GM12878 (cell line): Measurements from ENCODE around the gene AKAP13. TPM values are rescaled to one million over a fixed set of nuclear protein-coding genes. Genes with fewer than 3 reads are reported as not detected.

Experiments used
- ATAC-seq: fragments of 200-7000 bp; cut with Tn5 transposase; 3 replicates; pipeline ENCODE4 v1.9.1; 2020; ENCODE audit warnings: mild to moderate bottlenecking, moderate library complexity
- BruUV-seq: library from RNA; stranded (reverse); fragments of 400-500 nt; replicated peaks from 2 replicates; lab custom pipeline; 2021; lab: Mats Ljungman, UMichigan
- CTCF ChIA-PET: fragments of 300-600 bp; sonication (Branson Sonifier 250); formaldehyde crosslinking; extraction: SDS; loops from one replicate; lab custom pipeline; 2021; ENCODE audit warnings: inconsistent platforms; lab: Yijun Ruan, JAX
- POLR2A ChIA-PET: fragments of 350-600 bp; formaldehyde crosslinking; extraction: SDS; loops from one replicate; lab custom pipeline; 2021; ENCODE audit warnings: inconsistent platforms; lab: Charles Lee
- RAD21 ChIA-PET: fragments of 300-600 bp; sonication (Branson Sonifier 250); formaldehyde crosslinking; loops from one replicate; lab custom pipeline; 2023; ENCODE audit warnings: antibody characterized with exemption; ENCODE audit not compliant: unreplicated experiment; lab: Charles Lee
- SMC1A ChIA-PET: fragments of 300-600 bp; sonication (Branson Sonifier 250); formaldehyde crosslinking; loops from one replicate; lab custom pipeline; 2023; ENCODE audit not compliant: unreplicated experiment, uncharacterized antibody; lab: Charles Lee
- DNase-seq: peaks from one replicate; pipeline ENCODE4 v3.0.0-alpha.2; 2011; ENCODE audit warnings: low read depth, low spot score
- FAIRE-seq: peaks from 3 replicates; lab custom pipeline; 2011; peaks lifted over from hg19 to GRCh38; lab: Jason Lieb, UNC
- H2AFZ ChIP-seq: 2 replicates; pipeline ENCODE4 v1.6.0; 2011; ENCODE audit warnings: low read depth, low read length, control low read depth; ENCODE audit not compliant: control insufficient read depth
- H3K27ac ChIP-seq: 2 replicates; pipeline ENCODE4 v1.5.1; 2011; ENCODE audit warnings: control low read depth; ENCODE audit not compliant: control insufficient read depth, insufficient read depth
- H3K27me3 ChIP-seq, 2 experiments: replicated peaks in 1 of 2; 2 replicates each; pipeline versions ENCODE4 v1.6.0 to v1.6.1; 2011; ENCODE audit warnings: low read length in 1 of 2; ENCODE audit not compliant: control insufficient read depth in 2 of 2, insufficient read depth in 2 of 2
- H3K36me3 ChIP-seq, 2 experiments: 2 replicates each; pipeline ENCODE4 v1.5.1; 2011; ENCODE audit warnings: low read length in 1 of 2; ENCODE audit not compliant: control insufficient read depth in 2 of 2, insufficient read depth in 2 of 2
- H3K4me1 ChIP-seq: 2 replicates; pipeline ENCODE4 v1.6.1; 2011; ENCODE audit warnings: mild to moderate bottlenecking, low read length, moderate library complexity, mixed read lengths; ENCODE audit not compliant: control insufficient read depth, insufficient read depth
- H3K4me2 ChIP-seq: 2 replicates; pipeline ENCODE4 v1.6.0; 2011; ENCODE audit warnings: control low read depth; ENCODE audit not compliant: control insufficient read depth, insufficient read depth
- H3K4me3 ChIP-seq: fragments of 200-600 bp; sonication (generic); 2 replicates; pipeline ENCODE4 v1.5.1; 2016
- H3K79me2 ChIP-seq: 2 replicates; pipeline ENCODE4 v1.6.0; 2011; ENCODE audit warnings: low read length; ENCODE audit not compliant: control insufficient read depth, insufficient read depth
- H3K9ac ChIP-seq: 2 replicates; pipeline ENCODE4 v1.8.0; 2011; ENCODE audit warnings: low read length, control low read depth, mixed read lengths; ENCODE audit not compliant: control insufficient read depth, insufficient read depth
- H3K9me3 ChIP-seq: replicated peaks from 3 replicates; pipeline ENCODE4 v1.5.1; 2011; ENCODE audit warnings: mild to moderate bottlenecking, low read length; ENCODE audit not compliant: control insufficient read depth, insufficient read depth
- H4K20me1 ChIP-seq: 2 replicates; pipeline ENCODE4 v1.6.0; 2011; ENCODE audit not compliant: control insufficient read depth, insufficient read depth
- BACH1 ChIP-seq: fragments of 450-650 bp; IDR thresholded peaks from 2 replicates; pipeline ENCODE4 v1.6.1; 2017; ENCODE audit warnings: mild to moderate bottlenecking, borderline replicate concordance
- CBFB ChIP-seq: IDR thresholded peaks from 2 replicates; pipeline ENCODE4 v1.6.1; 2016; ENCODE audit warnings: antibody characterized with exemption, low read depth
- CTCF ChIP-seq, 3 experiments: IDR thresholded peaks in 2 of 3; conservative IDR thresholded peaks in 1 of 3; 2 replicates each; pipeline ENCODE4 v1.5.1; 2011; ENCODE audit warnings: low read depth in 3 of 3, low read length in 3 of 3, mild to moderate bottlenecking in 3 of 3, control low read depth in 2 of 3, moderate library complexity in 2 of 3, inconsistent platforms in 1 of 3, mixed read lengths in 1 of 3; ENCODE audit not compliant: control insufficient read depth in 2 of 3, insufficient read depth in 1 of 3; ENCODE audit errors: extremely low read depth in 1 of 3
- MEF2A ChIP-seq: IDR thresholded peaks from 2 replicates; pipeline ENCODE4 v1.6.1; 2011; ENCODE audit warnings: low read depth, mild to moderate bottlenecking, low read length, moderate library complexity; ENCODE audit not compliant: insufficient read depth
- PAX8 ChIP-seq: fragments of 450-650 bp; IDR thresholded peaks from 2 replicates; pipeline ENCODE4 v1.6.1; 2017; ENCODE audit warnings: mild to moderate bottlenecking, moderate library complexity
- SIN3A ChIP-seq: IDR thresholded peaks from 2 replicates; pipeline ENCODE4 v1.6.1; 2012; ENCODE audit warnings: low read depth, low read length, improper control_type of control experiment
- SMC3 ChIP-seq: IDR thresholded peaks from 2 replicates; pipeline ENCODE4 v1.6.1; 2011; ENCODE audit warnings: low read length, improper control_type of control experiment, borderline replicate concordance
- STAT3 ChIP-seq: IDR thresholded peaks from 2 replicates; pipeline ENCODE4 v1.6.1; 2011; ENCODE audit warnings: low read depth, low read length, improper control_type of control experiment
- SUZ12 ChIP-seq: fragments of 200-600 bp; sonication (generic); IDR thresholded peaks from one replicate; pipeline ENCODE4 v1.6.1; 2018; ENCODE audit warnings: antibody characterized with exemption, mild to moderate bottlenecking; ENCODE audit not compliant: unreplicated experiment
- TAF1 ChIP-seq: IDR thresholded peaks from 2 replicates; pipeline ENCODE4 v1.6.1; 2011; ENCODE audit warnings: mild to moderate bottlenecking, low read depth, low read length, borderline replicate concordance
- ZBTB11 ChIP-seq: fragments of 450-650 bp; formaldehyde crosslinking; IDR thresholded peaks from 2 replicates; pipeline ENCODE4 v1.5.0; 2022; ENCODE audit warnings: mild to moderate bottlenecking, missing genetic modification characterization
- ZNF622 ChIP-seq: fragments of 450-650 bp; IDR thresholded peaks from 2 replicates; pipeline ENCODE4 v1.6.1; 2017; ENCODE audit warnings: mild to moderate bottlenecking, inconsistent platforms
- in situ Hi-C: fragments of 300-500 bp; cut with MboI; formaldehyde crosslinking; loops from 9 replicates; pipeline ENCODE4 v1.14.3; 2018; ENCODE audit warnings: mixed read lengths
- intact Hi-C: fragments of 100-400 bp; cut with micrococcal nuclease; formaldehyde crosslinking; loops from one replicate; pipeline ENCODE4 v1.14.2; 2022; ENCODE audit not compliant: unreplicated experiment
- polyA plus RNA-seq, 11 experiments: library from polyadenylated mRNA; depleted of rRNA in 4 of 11; unstranded in 6 of 11; stranded (reverse) in 5 of 11; fragments of >200 nt; fragmentation: Nextera tagmentation in 4 of 11; fragmentation: Illumina TruSeq in 1 of 11; extraction: Ambion mirVana in 4 of 11; extraction: Trizol in 1 of 11; gene quantifications; 1 replicate in 1 of 11; 2 replicates in 10 of 11; pipeline versions ENCODE4 v1.2.1 to v1.2.3, GENCODE V29; 2011 to 2016; ENCODE audit warnings: inconsistent platforms in 2 of 11, missing spikeins in 2 of 11, low read depth in 1 of 11
- total RNA-seq, 4 experiments: library from RNA; depleted of rRNA in 3 of 4; stranded (reverse); fragments of >200 nt in 3 of 4; fragmentation: Illumina TruSeq in 1 of 4; extraction: Trizol in 1 of 4; gene quantifications; 2 replicates each; pipeline versions ENCODE4 v1.2.1 to v1.2.3, GENCODE V29; 2013 to 2021
- TF ChIP-seq, protein P1 (sequence below): fragments of 450-650 bp; IDR thresholded peaks from 2 replicates; pipeline ENCODE4 v1.6.1; 2017; ENCODE audit warnings: mild to moderate bottlenecking, moderate library complexity

Gene AKAP13
- total and polyA plus RNA-seq, 10 of the 15 experiments (the other 5 are each of a cell fraction or from before 2014, with no cell fraction given), result 14.4 to 74.9 (median 55.1) TPM

GRCh38 chr15:85414037-85414436, 33.6 kb downstream of the AKAP13 start (continued):
- TF ChIP-seq PAX8, result no peak

DNA sequence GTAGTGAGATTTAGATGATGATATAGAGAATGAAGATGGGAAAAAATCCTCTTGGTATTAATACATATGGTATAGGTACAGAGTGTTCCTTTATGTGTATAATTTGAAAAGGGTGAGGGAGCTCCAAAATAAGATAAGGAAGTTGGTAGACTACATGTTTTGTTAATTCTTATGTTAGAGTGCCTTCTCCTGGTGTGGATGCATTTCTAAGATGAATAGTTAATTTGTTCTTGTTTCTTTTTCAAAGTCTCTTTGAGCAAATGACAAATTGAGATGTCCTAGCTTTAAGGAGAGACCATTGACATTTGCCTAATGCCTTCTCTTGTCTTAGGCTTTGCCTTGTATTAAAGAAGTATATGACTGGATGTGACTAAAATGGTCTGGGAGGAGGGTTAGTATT, 34.1 kb downstream of the AKAP13 start:
- H3K27ac ChIP-seq, result peak overlapping the region; percentile 94
- no peaks in the 10 kb centered on the region; a peak in 1 of 4 replicates for H3K36me3 ChIP-seq
- peak overlapping the region; percentile 17 for H3K4me2 ChIP-seq
- ChIA-PET POLR2A (interaction anchor here (0.7 to 5.8 kb wide), 12 partner anchors 10 to 119 kb away, joined by 3 to 47 read pairs (median 12); partner anchors contain the start of gene AKAP13), CTCF (interaction anchor here (0.7 to 10.1 kb wide), 32 partner anchors 9 to 172 kb away, joined by 3 to 174 read pairs (median 6); partner anchors contain the start of gene AKAP13), SMC1A (interaction anchor here (0.7 to 10.8 kb wide), 27 partner anchors 9 to 167 kb away, joined by 3 to 192 read pairs (median 18); partner anchors contain the start of gene AKAP13), RAD21 (interaction anchor here (0.7 to 9.7 kb wide), 28 partner anchors 10 to 315 kb away, joined by 3 to 202 read pairs (median 8); partner anchors contain the start of gene AKAP13)
- in situ Hi-C loops, result loop anchor here (5.0 kb wide), 1 partner anchor 82 kb away; no protein-coding TSS in a partner anchor
- no peaks in the 10 kb centered on the region for H4K20me1 ChIP-seq
- no peaks in the 10 kb centered on the region; the same call in none of the 3 replicates for H3K9me3 ChIP-seq
- H2AFZ ChIP-seq, result no peak overlapping the region
- FAIRE-seq (no peak), ATAC-seq (peak; percentile 20), DNase-seq (no peak)
- peaks cover 53% of the 10 kb centered on the region for H3K4me1 ChIP-seq
- H3K4me3 ChIP-seq, result 0 out of 2 replicates have a peak overlapping the region, but pooled peaks have one; percentile 21
- no TSS peak for BruUV-seq
- peak overlapping the region; percentile 27 for H3K9ac ChIP-seq
- H3K79me2 ChIP-seq, result peaks cover 86% of the 10 kb centered on the region
- H3K27me3 ChIP-seq, result no peaks in the 10 kb centered on the region
- intact Hi-C loops, result loop anchor here (5.0 kb wide), 1 partner anchor 63 kb away; no protein-coding TSS in a partner anchor
- TF ChIP-seq PAX8, result no peak
- TF ChIP-seq ZBTB11 (CRISPR knock-in tag), result no peak
- no peak for TF ChIP-seq ZNF622
- peak; percentile 51; the same call in 1 of the 2 replicates for TF ChIP-seq SMC3
- TF ChIP-seq BACH1, result no peak
- TF ChIP-seq MEF2A, result no peak
- TF ChIP-seq TAF1, result no peak
- TF ChIP-seq, protein P1, sequence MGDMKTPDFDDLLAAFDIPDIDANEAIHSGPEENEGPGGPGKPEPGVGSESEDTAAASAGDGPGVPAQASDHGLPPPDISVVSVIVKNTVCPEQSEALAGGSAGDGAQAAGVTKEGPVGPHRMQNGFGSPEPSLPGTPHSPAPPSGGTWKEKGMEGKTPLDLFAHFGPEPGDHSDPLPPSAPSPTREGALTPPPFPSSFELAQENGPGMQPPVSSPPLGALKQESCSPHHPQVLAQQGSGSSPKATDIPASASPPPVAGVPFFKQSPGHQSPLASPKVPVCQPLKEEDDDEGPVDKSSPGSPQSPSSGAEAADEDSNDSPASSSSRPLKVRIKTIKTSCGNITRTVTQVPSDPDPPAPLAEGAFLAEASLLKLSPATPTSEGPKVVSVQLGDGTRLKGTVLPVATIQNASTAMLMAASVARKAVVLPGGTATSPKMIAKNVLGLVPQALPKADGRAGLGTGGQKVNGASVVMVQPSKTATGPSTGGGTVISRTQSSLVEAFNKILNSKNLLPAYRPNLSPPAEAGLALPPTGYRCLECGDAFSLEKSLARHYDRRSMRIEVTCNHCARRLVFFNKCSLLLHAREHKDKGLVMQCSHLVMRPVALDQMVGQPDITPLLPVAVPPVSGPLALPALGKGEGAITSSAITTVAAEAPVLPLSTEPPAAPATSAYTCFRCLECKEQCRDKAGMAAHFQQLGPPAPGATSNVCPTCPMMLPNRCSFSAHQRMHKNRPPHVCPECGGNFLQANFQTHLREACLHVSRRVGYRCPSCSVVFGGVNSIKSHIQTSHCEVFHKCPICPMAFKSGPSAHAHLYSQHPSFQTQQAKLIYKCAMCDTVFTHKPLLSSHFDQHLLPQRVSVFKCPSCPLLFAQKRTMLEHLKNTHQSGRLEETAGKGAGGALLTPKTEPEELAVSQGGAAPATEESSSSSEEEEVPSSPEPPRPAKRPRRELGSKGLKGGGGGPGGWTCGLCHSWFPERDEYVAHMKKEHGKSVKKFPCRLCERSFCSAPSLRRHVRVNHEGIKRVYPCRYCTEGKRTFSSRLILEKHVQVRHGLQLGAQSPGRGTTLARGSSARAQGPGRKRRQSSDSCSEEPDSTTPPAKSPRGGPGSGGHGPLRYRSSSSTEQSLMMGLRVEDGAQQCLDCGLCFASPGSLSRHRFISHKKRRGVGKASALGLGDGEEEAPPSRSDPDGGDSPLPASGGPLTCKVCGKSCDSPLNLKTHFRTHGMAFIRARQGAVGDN, result no peak
- no peak for TF ChIP-seq CBFB
- no peak for TF ChIP-seq SUZ12
- no peak for TF ChIP-seq STAT3
- TF ChIP-seq CTCF (IDR thresholded peaks at IDR 0.05 in 2 of 3, conservative IDR thresholded peaks at IDR 0.05 in 1 of 3; ENCODE audit: control insufficient read depth in 2 of 3, extremely low read depth in 1 of 3, insufficient read depth in 1 of 3, low read depth in 3 of 3, low read length in 3 of 3), result peak; percentile 14 to 61 (median 30); a peak in 4 of 6 replicates
- TF ChIP-seq SIN3A, result no peak
